Skeletal muscle satellite cell (primary cell): ENCODE data around the gene RXRB.

Source experiments
- H3K27me3 ChIP-seq: 2 replicates; pipeline ENCODE4 v1.7.0; 2013; ENCODE audit warnings: low read length; ENCODE audit not compliant: control insufficient read depth, insufficient read depth
- H3K36me3 ChIP-seq: 2 replicates; pipeline ENCODE4 v1.7.0; 2013; ENCODE audit warnings: mild to moderate bottlenecking, control low read depth, low read length; ENCODE audit not compliant: insufficient read depth
- H3K4me1 ChIP-seq: 2 replicates; pipeline ENCODE4 v1.7.0; 2013; ENCODE audit warnings: low read length; ENCODE audit not compliant: control insufficient read depth, insufficient read depth
- H3K4me2 ChIP-seq: 2 replicates; pipeline ENCODE4 v1.7.0; 2013; ENCODE audit warnings: mild to moderate bottlenecking, low read length
- H3K4me3 ChIP-seq: 2 replicates; pipeline ENCODE4 v1.7.0; 2013; ENCODE audit warnings: low read length
- H3K9ac ChIP-seq: 2 replicates; pipeline ENCODE4 v1.7.0; 2013; ENCODE audit warnings: mild to moderate bottlenecking, low read depth, low read length, moderate library complexity
- H3K9me3 ChIP-seq: replicated peaks from 2 replicates; pipeline ENCODE4 v1.7.0; 2013; ENCODE audit warnings: mild to moderate bottlenecking, control low read depth, low read length

Gene RXRB

GRCh38 chr6:33209856-33210255 lies 9.4 kb upstream of the RXRB start:
- H3K4me1 ChIP-seq, result peaks cover 44% of the 10 kb centered on the region
- H3K9ac ChIP-seq, result no peak overlapping the region
- H3K4me3 ChIP-seq, result no peak overlapping the region
- H3K4me2 ChIP-seq, result no peak overlapping the region
- H3K36me3 ChIP-seq, result peaks cover 16% of the 10 kb centered on the region
- H3K9me3 ChIP-seq, result no peaks in the 10 kb centered on the region
- H3K27me3 ChIP-seq, result peaks cover 12% of the 10 kb centered on the region

GRCh38 chr6:33208091-33208967 lies 7.9 kb upstream of the RXRB start, which contains the start of gene RING1:
Gene RING1, plus strand, starts transcription at chr6:33208500. Its CDS starts 323 bp downstream, at chr6:33208823.
- H3K27me3 ChIP-seq, result peaks cover 6% of the 10 kb centered on the region
- peaks cover 25% of the 10 kb centered on the region for H3K36me3 ChIP-seq
- peak within 1 kb of the TSS; percentile 100 for H3K9ac ChIP-seq
- H3K4me3 ChIP-seq, result peak within 1 kb of the TSS; percentile 90
- H3K4me1 ChIP-seq, result peaks cover 49% of the 10 kb centered on the region
- H3K4me2 ChIP-seq, result peak within 1 kb of the TSS; percentile 100
- H3K9me3 ChIP-seq, result no peaks in the 10 kb centered on the region

GRCh38 chr6:33207552-33208090 lies 7.2 kb upstream of the RXRB start:
- H3K9me3 ChIP-seq, result no peaks in the 10 kb centered on the region

GRCh38 chr6:33206864-33207551 lies 6.5 kb upstream of the RXRB start:
- H3K4me2 ChIP-seq, result peak overlapping the region; percentile 100
- H3K4me1 ChIP-seq, result peaks cover 47% of the 10 kb centered on the region
- no peaks in the 10 kb centered on the region for H3K27me3 ChIP-seq
- peaks cover 38% of the 10 kb centered on the region for H3K36me3 ChIP-seq
- H3K9ac ChIP-seq, result peak overlapping the region; percentile 100
- H3K9me3 ChIP-seq, result no peaks in the 10 kb centered on the region
- H3K4me3 ChIP-seq, result peak overlapping the region; percentile 90

More at GRCh38 chr6:33207552-33208090, 7.2 kb upstream of the RXRB start:
- Histone ChIP-seq H3K4me3 (peak overlapping the region; percentile 90), H3K36me3 (peaks cover 32% of the 10 kb centered on the region), H3K9ac (peak overlapping the region; percentile 100), H3K27me3 (peaks cover under 1% of the 10 kb centered on the region), H3K4me2 (peak overlapping the region; percentile 100), H3K4me1 (peaks cover 44% of the 10 kb centered on the region)

GRCh38 chr6:33206027-33206863 lies 5.8 kb upstream of the RXRB start:
- H3K4me2 ChIP-seq, result peak overlapping the region; percentile 94
- peaks cover 42% of the 10 kb centered on the region for H3K36me3 ChIP-seq
- no peaks in the 10 kb centered on the region for H3K9me3 ChIP-seq
- H3K4me1 ChIP-seq, result peaks cover 55% of the 10 kb centered on the region
- no peaks in the 10 kb centered on the region for H3K27me3 ChIP-seq
- H3K9ac ChIP-seq, result no peak overlapping the region
- no peak overlapping the region for H3K4me3 ChIP-seq

GRCh38 chr6:33205191-33206026 lies 4.9 kb upstream of the RXRB start:
- H3K9ac ChIP-seq, result peak overlapping the region; percentile 79
- peaks cover 55% of the 10 kb centered on the region for H3K4me1 ChIP-seq
- peak overlapping the region; percentile 94 for H3K4me2 ChIP-seq
- H3K27me3 ChIP-seq, result no peaks in the 10 kb centered on the region
- H3K9me3 ChIP-seq, result no peaks in the 10 kb centered on the region
- peak overlapping the region; percentile 78 for H3K4me3 ChIP-seq
- H3K36me3 ChIP-seq, result peaks cover 36% of the 10 kb centered on the region

GRCh38 chr6:33204415-33205190 lies 4.1 kb upstream of the RXRB start, which contains the start of gene HSD17B8:
Gene HSD17B8, plus strand, starts transcription at chr6:33204655. Its CDS starts 14 bp downstream, at chr6:33204669.
- Histone ChIP-seq H3K36me3 (peaks cover 28% of the 10 kb centered on the region), H3K4me1 (peaks cover 55% of the 10 kb centered on the region), H3K9ac (peak within 1 kb of the TSS; percentile 79), H3K4me3 (peak within 1 kb of the TSS; percentile 78), H3K27me3 (no peaks in the 10 kb centered on the region), H3K9me3 (no peaks in the 10 kb centered on the region), H3K4me2 (peak within 1 kb of the TSS; percentile 94)

GRCh38 chr6:33204165-33204414 lies 3.6 kb upstream of the RXRB start:
- H3K4me2 ChIP-seq, result peak overlapping the region; percentile 94
- no peak overlapping the region for H3K9ac ChIP-seq
- H3K27me3 ChIP-seq, result no peaks in the 10 kb centered on the region
- H3K9me3 ChIP-seq, result no peaks in the 10 kb centered on the region
- H3K4me3 ChIP-seq, result peak overlapping the region; percentile 78
- peaks cover 27% of the 10 kb centered on the region for H3K36me3 ChIP-seq
- peaks cover 55% of the 10 kb centered on the region for H3K4me1 ChIP-seq

GRCh38 chr6:33203443-33204164 lies 3.1 kb upstream of the RXRB start:
- H3K4me3 ChIP-seq, result no peak overlapping the region
- H3K27me3 ChIP-seq, result no peaks in the 10 kb centered on the region
- no peaks in the 10 kb centered on the region for H3K9me3 ChIP-seq
- peaks cover 27% of the 10 kb centered on the region for H3K36me3 ChIP-seq
- H3K4me2 ChIP-seq, result peak overlapping the region; percentile 94
- H3K9ac ChIP-seq, result no peak overlapping the region
- peaks cover 50% of the 10 kb centered on the region for H3K4me1 ChIP-seq
